ENCODE measurements around the gene AKAP6.

- no peak for TF ChIP-seq NANOG (IDR thresholded peaks at IDR 0.05; ENCODE audit: insufficient read depth, low read depth, low read length, poor library complexity, severe bottlenecking)
- TF ChIP-seq CTCF (IDR thresholded peaks at IDR 0.05; ENCODE audit: control extremely low read depth in 1 of 3, insufficient read depth in 1 of 3, low read depth in 1 of 3, low read length in 3 of 3) = no peak
- TF ChIP-seq TEAD4 (IDR thresholded peaks at IDR 0.05; ENCODE audit: low read depth, low read length) = no peak
- TF ChIP-seq POLR2A (IDR thresholded peaks at IDR 0.05; ENCODE audit: control extremely low read depth in 1 of 2, low read depth in 2 of 2, low read length in 2 of 2) = no peak
- no peak for TF ChIP-seq BACH1 (IDR thresholded peaks at IDR 0.05; ENCODE audit: low read length)
- no peak for TF ChIP-seq SP1 (IDR thresholded peaks at IDR 0.05; ENCODE audit: low read depth, low read length)
- no peak for TF ChIP-seq EZH2 (IDR thresholded peaks at IDR 0.05; ENCODE audit: low read depth, low read length, severe bottlenecking)
- TF ChIP-seq FOSL1 (IDR thresholded peaks at IDR 0.05; ENCODE audit: insufficient read depth, low read depth, low read length) = no peak
- TF ChIP-seq CEBPB (IDR thresholded peaks at IDR 0.05; ENCODE audit: low read depth, low read length) = no peak
- TF ChIP-seq JUND (IDR thresholded peaks at IDR 0.05; ENCODE audit: low read length) = no peak
These were observed 183.7 kb downstream of the AKAP6 start for GRCh38 chr14:32512813-32513212.
